ENCODE results near the gene XIRP1. TPM values are rescaled to one million over a fixed set of nuclear protein-coding genes. Genes with fewer than 3 reads are reported as not detected.

The XIRP1 gene
- total RNA-seq (2014; rRNA removed; shearing (Covaris generic)) (not detected in 2 replicates), total RNA-seq (2022) (not detected in 2 replicates), Bru-seq, nascent RNA (not detected), BruChase-seq, experiment 1, labeled RNA remaining after a 6-hour chase (not detected), BruChase-seq, experiment 2, labeled RNA remaining after a 2-hour chase (not detected)
- long read RNA-seq = 0 reads

DNA sequence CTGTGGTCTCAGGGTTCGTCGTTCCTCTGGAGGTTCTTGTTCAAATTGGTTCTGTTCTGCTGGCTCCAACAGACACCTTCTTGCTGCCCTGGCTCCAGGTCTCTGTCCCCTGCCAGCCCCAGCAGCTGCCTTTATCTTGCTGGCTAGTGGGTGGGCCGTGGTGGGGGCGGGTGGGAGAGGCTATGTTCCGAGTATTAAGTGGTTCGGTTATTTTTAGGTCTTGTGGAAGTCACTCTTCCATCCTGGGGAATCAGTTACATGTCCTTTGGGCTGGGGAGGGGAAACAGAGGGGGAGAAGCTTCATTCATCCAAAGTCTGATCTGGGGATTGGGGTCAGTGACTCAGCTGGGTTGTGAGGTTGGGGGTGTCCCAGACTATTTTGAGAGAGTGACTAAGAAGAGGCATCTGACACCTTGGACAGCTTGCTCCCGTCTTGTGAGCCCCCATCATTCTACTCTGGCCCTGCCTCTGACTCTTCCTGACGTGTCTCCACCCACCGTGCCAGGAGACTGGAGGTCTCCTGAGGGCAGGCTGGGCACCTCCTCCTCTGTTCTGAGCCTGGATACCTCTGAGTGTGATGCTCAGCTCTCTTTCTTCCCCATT is at the start of gene XIRP1:
TSS of gene XIRP1 (minus strand) at position 106 of the 603 bp plus-strand sequence. CDS start 3,150 bp downstream, outside the sequence.
- Histone ChIP-seq H3K9me2 (ENCODE audit: insufficient read depth, low read length) (no peaks in the 10 kb centered on the region), H3K36me3 (ENCODE audit: insufficient read depth, low read length) (no peaks in the 10 kb centered on the region), H3K79me2 (ENCODE audit: insufficient read depth, low read depth, low read length) (no peaks in the 10 kb centered on the region), H3K4me2 (ENCODE audit: low read length) (no peak within 1 kb of the TSS), H4K20me1 (ENCODE audit: insufficient read depth, low read length) (no peaks in the 10 kb centered on the region), H3K4me3 (ENCODE audit: low read depth, low read length, poor library complexity, severe bottlenecking) (no peak within 1 kb of the TSS), H3K9me3 (ENCODE audit: low read length) (no peaks in the 10 kb centered on the region), H2AFZ (ENCODE audit: low read length) (no peak within 1 kb of the TSS), H3K27ac (ENCODE audit: low read depth, low read length, poor library complexity, severe bottlenecking) (no peak within 1 kb of the TSS), H3K4me1 (ENCODE audit: insufficient read depth, low read length, poor library complexity, severe bottlenecking) (peaks cover 8% of the 10 kb centered on the region)
- no TSS peak for BruUV-seq (replicated peaks)
- DNase-seq (ENCODE audit: low spot score) = no peak
- TF ChIP-seq CTCF (conservative IDR thresholded peaks at IDR 0.05; ENCODE audit: low read length) = no peak
- no peak for TF ChIP-seq EZH2phosphoT487 (IDR thresholded peaks at IDR 0.05; ENCODE audit: borderline replicate concordance, low read depth, low read length)
- CTCF ChIA-PET (ENCODE audit: unreplicated experiment) = interaction anchor here (0.9 to 6.1 kb wide), 6 partner anchors 9 to 99 kb away, joined by 3 to 87 read pairs (median 4); partner anchors contain the start of gene CX3CR1
- POLR2A ChIA-PET = interaction anchor here (0.6 to 5.8 kb wide), 4 partner anchors 82 to 95 kb away, joined by 3 to 49 read pairs (median 4); no protein-coding TSS in a partner anchor
- intact Hi-C loops (cut with micrococcal nuclease; ENCODE audit: unreplicated experiment) = loop anchor here (5.0 kb wide), 1 partner anchor 185 kb away; no protein-coding TSS in a partner anchor

GRCh38 chr3:39241561-39241960 is 49.2 kb upstream of the XIRP1 start:
- no peak overlapping the region for H3K4me2 ChIP-seq (ENCODE audit: low read length)
- H3K36me3 ChIP-seq (ENCODE audit: insufficient read depth, low read length) = no peaks in the 10 kb centered on the region
- DNase-seq (ENCODE audit: low spot score) = no peak
- TF ChIP-seq EZH2phosphoT487 (IDR thresholded peaks at IDR 0.05; ENCODE audit: borderline replicate concordance, low read depth, low read length) = no peak
- no peak for TF ChIP-seq CTCF (conservative IDR thresholded peaks at IDR 0.05; ENCODE audit: low read length)
- no TSS peak for BruUV-seq (replicated peaks)
- H3K4me1 ChIP-seq (ENCODE audit: insufficient read depth, low read length, poor library complexity, severe bottlenecking) = no peaks in the 10 kb centered on the region
- CTCF ChIA-PET (ENCODE audit: unreplicated experiment) = no interaction called here
- H3K9me2 ChIP-seq (ENCODE audit: insufficient read depth, low read length) = no peaks in the 10 kb centered on the region
- no peaks in the 10 kb centered on the region for H4K20me1 ChIP-seq (ENCODE audit: insufficient read depth, low read length)
- no peak overlapping the region for H3K4me3 ChIP-seq (ENCODE audit: low read depth, low read length, poor library complexity, severe bottlenecking)
- H3K27ac ChIP-seq (ENCODE audit: low read depth, low read length, poor library complexity, severe bottlenecking) = no peak overlapping the region
- POLR2A ChIA-PET = interaction anchor here (0.6 to 2.0 kb wide), 4 partner anchors 8 to 42 kb away, joined by 3 to 11 read pairs (median 5); no protein-coding TSS in a partner anchor
- H2AFZ ChIP-seq (ENCODE audit: low read length) = no peak overlapping the region
- no peaks in the 10 kb centered on the region for H3K9me3 ChIP-seq (ENCODE audit: low read length)
- intact Hi-C loops (cut with micrococcal nuclease; ENCODE audit: unreplicated experiment) = no loop called here
- H3K79me2 ChIP-seq (ENCODE audit: insufficient read depth, low read depth, low read length) = no peaks in the 10 kb centered on the region

GRCh38 chr3:39237027-39237426 is 44.6 kb upstream of the XIRP1 start:
- H3K4me3 ChIP-seq (ENCODE audit: low read depth, low read length, poor library complexity, severe bottlenecking) = no peak overlapping the region
- H3K4me1 ChIP-seq (ENCODE audit: insufficient read depth, low read length, poor library complexity, severe bottlenecking) = peaks cover 19% of the 10 kb centered on the region
- no peak overlapping the region for H2AFZ ChIP-seq (ENCODE audit: low read length)
- H3K79me2 ChIP-seq (ENCODE audit: insufficient read depth, low read depth, low read length) = no peaks in the 10 kb centered on the region
- no peak overlapping the region for H3K27ac ChIP-seq (ENCODE audit: low read depth, low read length, poor library complexity, severe bottlenecking)
- no peaks in the 10 kb centered on the region for H4K20me1 ChIP-seq (ENCODE audit: insufficient read depth, low read length)
- no peak for TF ChIP-seq CTCF (conservative IDR thresholded peaks at IDR 0.05; ENCODE audit: low read length)
- no peak for TF ChIP-seq EZH2phosphoT487 (IDR thresholded peaks at IDR 0.05; ENCODE audit: borderline replicate concordance, low read depth, low read length)
- no peak overlapping the region for H3K4me2 ChIP-seq (ENCODE audit: low read length)
- H3K9me2 ChIP-seq (ENCODE audit: insufficient read depth, low read length) = no peaks in the 10 kb centered on the region
- H3K36me3 ChIP-seq (ENCODE audit: insufficient read depth, low read length) = no peaks in the 10 kb centered on the region
- no peak for DNase-seq (ENCODE audit: low spot score)
- POLR2A ChIA-PET = interaction anchor here (1.2 kb wide), 1 partner anchor 13 kb away, joined by 5 read pairs; no protein-coding TSS in a partner anchor
- no TSS peak for BruUV-seq (replicated peaks)
- CTCF ChIA-PET (ENCODE audit: unreplicated experiment) = interaction anchor here (1.2 kb wide), 1 partner anchor 51 kb away, joined by 3 read pairs; no protein-coding TSS in a partner anchor
- intact Hi-C loops (cut with micrococcal nuclease; ENCODE audit: unreplicated experiment) = no loop called here
- no peaks in the 10 kb centered on the region for H3K9me3 ChIP-seq (ENCODE audit: low read length)
